ENCODE measurements around the gene PITX2.

Gene PITX2

GRCh38 chr4:110624398-110624780, 1.5 kb upstream of the PITX2 start:
- DNase-seq (ENCODE audit: low read depth), result no peak

DNA sequence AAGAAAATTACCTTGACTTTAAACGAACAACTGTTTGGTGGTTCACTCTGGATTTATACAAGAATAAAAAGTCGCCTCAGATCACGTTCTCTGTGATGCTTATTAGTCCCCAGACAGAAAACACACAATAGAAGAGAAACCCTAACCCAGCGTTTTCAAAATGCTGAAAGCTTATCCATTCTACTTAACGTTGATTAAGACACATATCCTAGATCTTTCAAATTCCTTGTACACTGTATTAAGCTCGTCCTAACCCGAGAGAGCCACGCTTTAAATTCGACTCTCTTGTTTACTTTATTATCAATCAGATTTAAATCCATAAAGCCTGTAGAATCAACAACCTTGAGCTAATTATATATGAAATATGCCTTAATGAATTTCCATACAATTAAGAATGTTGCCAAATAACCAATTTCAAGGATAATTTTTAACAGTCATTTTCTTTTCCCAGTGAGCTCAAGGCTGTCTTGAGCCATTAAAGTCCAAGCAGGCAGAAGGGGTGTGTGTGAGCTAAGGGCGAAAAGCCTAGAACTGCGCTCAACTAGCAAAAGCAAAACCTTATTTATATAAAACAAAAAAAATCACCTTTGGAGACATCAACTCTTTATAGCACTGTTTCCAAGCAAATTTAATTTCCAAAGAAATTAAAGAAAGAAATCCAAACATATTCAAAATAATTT, 981 bp upstream of the PITX2 start:
- DNase-seq (ENCODE audit: low read depth), result no peak

- no peak for DNase-seq (ENCODE audit: low read depth)
Observed at GRCh38 chr4:110621839-110622751, 782 bp downstream of the PITX2 start.

DNA sequence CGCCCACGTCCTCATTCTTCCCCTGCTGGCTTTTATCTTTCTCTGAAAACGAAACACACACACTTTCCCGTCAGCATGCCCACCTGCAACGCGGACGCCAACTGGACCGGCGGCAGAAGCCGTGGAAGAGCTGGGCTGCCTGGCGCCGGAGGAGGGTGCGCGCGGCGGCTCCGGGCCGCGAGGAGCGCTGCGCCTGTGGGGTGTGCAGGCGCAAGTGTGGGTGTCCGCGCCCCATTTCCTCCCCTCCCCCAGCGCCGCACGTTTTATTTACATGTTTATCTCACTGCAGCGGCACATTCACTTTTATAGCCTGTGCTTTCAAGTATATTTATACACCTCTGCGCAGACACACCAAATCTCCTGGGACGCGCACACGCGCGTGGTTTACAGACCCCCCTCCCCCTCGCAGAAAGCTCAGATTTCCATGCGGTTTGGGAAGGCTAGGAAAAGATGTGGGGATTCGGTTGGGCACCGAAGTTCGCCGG, 1.5 kb downstream of the PITX2 start:
- no peak for DNase-seq (ENCODE audit: low read depth)

- DNase-seq (ENCODE audit: low read depth), result no peak
Observed at GRCh38 chr4:110620691-110621327, 2.1 kb downstream of the PITX2 start.

GRCh38 chr4:110620322-110620690, 2.6 kb downstream of the PITX2 start:
- no peak for DNase-seq (ENCODE audit: low read depth)

DNA sequence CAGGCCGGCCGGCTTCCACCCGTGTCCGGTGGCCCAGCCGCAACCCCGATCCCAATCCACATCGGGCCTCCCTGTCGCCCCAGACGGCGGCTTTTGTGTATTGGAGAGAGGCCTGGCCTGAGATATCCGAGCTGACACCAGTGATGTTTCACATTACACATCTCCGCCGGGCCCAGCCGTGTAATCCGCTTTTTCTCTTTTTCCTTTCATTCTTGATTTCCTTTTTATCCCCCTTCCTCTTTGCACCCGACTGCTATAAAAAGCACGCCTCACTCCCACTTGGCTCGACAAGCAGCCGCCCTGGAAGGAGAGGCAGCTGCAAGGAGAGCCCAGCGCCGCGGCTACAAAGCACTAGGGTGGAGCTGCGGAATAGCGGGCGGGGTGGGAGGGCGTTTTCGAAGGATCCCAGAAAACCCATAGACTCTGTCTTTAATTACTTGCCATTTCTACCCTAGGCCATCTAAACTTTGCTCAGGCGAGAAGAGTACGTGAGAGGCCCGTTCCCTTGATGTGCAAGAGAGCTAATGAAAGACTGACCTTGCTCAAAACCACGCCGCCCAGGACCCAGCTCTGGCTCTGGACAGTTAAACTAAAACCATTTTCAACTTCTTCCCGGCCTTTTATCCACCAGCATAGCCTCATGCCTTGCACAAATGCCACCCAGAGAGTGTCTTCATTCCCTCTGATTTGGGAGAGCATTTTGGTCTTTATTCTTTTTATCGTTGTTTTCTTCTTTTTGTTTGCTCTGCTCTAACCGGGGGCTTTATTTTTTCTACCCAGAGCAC, 3.2 kb downstream of the PITX2 start:
- DNase-seq (ENCODE audit: low read depth), result no peak

DNA sequence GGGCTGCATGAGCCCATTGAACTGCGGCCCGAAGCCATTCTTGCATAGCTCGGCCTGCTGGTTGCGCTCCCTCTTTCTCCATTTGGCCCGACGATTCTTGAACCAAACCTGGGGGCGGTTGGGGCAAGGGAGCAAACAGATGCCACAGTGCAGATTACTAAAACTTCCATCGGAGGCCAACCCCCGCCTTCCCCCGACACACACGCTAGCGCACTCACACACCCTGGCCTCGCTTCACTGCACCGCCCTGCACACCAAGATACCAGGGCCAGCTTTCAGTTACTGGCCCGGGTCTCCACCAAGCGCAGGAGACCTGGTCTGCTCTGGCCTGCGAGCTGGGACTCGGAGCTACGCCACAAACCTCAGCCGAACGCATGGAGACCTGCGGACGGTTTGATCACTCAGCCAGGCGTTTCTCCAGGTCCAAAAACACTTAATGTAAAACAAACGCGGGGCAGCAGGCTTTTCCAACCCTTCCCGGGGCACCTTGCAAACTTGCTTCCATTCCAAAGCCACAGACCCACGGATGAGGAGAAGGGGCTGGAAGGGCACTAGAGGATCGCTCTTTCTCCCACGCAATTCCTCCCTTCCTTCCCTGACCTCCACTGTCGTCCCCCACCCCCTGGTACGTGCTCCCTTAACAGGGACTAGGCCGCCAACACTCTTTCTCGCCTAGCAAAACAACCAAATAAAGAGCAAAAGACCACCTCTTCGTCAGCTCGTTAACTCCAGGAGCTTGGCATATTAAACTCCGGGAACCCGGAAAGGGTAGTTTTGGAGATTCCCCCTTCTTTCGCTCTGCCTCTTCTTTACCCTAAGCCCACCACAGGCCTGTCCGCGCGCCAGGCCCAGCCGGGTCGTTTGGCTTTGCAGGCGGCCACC, 4.1 kb downstream of the PITX2 start:
- no peak for DNase-seq (ENCODE audit: low read depth)

DNA sequence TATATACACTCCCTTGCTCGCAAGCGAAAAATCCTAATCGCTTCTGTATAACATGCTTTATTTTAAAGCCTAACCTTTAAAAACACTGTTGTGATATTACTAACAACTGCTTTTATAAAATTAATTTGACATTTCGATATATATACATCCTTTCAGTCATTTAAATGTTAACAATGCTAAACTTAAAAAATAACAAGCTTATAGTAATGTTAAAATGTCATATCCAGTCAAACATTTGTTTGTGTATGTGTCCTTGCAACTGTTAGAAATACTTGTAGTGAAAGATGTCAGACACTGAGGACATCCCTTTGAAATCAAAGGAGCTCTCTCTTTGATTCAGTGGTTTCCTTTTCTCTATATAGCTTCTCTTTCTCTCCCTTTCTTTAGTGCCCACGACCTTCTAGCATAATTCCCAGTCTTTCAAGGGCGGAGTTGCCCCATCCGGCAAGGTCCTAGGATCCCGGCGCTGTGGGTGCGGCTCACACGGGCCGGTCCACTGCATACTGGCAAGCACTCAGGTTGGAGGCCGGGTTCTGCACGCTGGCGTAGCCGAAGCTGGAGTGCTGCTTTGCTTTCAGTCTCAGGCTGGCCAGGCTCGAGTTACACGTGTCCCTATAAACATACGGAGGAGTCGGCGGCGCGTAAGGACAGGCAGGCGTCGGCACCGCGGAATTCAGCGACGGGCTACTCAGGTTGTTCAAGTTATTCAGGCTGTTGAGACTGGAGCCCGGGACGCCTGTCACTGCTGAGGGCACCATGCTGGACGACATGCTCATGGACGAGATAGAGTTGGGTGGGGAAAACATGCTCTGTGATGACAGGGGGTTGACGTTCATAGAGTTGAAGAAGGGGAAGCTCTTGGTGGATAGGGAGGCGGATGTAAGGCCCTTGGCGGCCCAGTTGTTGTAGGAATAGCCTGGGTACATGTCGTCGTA, 5.0 kb downstream of the PITX2 start:
- no peak for DNase-seq (ENCODE audit: low read depth)

DNA sequence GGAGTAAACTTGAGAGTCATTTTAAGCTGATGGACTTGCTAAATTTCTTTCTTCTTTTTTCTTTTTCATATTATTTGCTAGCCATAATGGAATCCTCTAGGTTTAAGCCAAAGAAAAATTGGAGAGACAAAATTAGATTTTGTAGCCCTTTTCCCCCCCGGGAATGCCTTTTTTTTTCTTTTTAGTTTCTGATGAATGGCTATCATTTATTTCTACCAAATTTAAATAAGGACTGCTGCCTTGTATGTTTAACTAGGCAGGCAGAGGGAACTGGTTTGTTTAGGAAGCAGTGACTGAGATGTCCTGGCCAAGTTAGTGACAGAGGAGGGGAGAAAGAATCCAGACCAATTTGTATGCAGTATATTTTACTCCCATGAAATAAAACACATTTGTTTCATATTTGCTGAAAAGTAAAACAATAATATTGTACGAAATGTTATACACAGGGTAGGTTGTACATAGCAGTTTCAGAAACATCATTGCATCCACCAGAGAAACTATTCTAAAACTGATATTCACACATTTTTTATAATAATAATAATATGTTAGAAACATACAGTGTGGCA, 5.7 kb downstream of the PITX2 start:
- DNase-seq (ENCODE audit: low read depth), result no peak

- DNase-seq (ENCODE audit: low read depth), result no peak
Observed at GRCh38 chr4:110616238-110617074, 6.4 kb downstream of the PITX2 start.

DNA sequence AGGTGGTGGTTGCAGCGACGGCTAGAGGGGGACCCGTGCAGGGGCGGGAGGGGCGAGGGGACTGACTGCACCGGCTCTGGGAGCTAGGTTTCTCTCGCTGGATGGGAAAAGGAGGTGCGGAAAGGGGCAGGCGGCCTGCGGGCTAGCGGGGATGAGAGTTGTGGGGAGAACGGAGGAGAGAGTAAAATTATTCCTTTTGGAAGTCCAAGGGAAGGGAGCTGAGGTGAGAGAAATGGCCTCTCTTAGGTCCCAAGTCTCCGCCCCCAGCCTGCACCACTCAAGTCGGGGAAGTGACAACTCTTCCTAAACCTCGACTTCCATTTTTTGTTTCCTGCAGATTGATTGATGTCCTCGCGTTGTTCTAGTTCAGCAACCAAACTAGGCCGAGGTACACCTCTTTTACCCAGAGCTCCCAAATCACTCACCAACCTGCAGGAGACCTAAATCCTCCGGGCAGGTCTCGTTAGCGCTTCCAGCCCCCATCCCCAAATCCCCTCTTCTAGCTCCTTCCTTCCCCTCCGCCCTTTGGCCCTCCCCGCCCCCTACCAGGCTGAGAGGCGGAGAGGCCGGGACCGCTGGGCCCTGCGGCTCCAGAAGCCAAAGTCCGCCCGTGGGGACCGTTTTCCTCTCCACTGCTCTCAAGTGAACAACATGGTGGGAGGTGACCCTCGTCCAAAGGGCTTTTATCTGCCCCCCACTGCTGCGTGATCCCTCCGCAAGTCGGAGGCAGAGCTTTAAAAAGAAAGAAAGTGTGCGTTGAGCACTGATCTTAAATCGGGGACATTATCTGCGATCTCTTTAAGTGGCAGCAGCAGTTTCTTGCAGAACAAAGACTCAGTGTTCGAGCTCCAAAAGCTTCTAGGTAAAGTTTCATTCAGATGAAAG, 7.3 kb downstream of the PITX2 start:
- DNase-seq (ENCODE audit: low read depth), result no peak

DNA sequence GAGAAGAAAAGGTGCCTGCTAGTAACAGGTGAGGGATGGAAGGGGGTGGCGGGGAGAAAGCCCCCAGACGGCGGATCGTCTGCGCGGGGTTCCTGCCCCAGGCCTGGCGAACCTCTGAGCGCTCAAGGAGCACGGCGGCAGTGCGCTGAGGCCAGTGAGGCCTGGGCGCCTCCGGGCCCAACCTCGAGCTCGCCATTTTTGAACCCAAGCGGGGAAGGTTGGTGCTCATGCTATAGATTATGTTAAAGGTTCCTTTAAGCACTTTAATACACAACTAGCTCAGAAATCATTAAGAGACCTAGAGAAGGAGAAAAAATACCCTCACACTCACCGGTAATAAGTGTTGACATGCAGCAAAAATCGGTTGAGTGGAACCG, 7.9 kb downstream of the PITX2 start:
- DNase-seq (ENCODE audit: low read depth), result no peak

GRCh38 chr4:110614173-110614963, 8.5 kb downstream of the PITX2 start:
- DNase-seq (ENCODE audit: low read depth), result no peak

DNA sequence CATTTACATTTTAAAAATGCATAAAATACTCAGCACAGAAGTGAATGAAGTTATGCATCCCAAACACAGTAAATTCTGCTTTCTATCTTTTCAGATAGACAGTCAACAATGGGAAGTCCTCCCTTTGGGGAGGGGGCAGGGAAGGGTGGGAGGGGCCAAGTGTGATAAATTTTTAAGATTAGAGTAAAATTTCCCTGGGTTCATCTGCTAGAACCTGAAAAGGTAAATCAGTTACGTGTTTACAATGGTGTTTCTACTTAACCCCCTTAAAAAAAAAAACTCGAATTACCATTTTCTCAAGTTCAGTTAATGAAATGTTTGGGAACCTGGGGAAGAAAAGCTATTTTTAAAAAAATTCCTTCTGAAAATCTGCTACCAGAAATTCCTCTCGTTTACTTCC, 9.1 kb downstream of the PITX2 start:
- no peak for DNase-seq (ENCODE audit: low read depth)

DNA sequence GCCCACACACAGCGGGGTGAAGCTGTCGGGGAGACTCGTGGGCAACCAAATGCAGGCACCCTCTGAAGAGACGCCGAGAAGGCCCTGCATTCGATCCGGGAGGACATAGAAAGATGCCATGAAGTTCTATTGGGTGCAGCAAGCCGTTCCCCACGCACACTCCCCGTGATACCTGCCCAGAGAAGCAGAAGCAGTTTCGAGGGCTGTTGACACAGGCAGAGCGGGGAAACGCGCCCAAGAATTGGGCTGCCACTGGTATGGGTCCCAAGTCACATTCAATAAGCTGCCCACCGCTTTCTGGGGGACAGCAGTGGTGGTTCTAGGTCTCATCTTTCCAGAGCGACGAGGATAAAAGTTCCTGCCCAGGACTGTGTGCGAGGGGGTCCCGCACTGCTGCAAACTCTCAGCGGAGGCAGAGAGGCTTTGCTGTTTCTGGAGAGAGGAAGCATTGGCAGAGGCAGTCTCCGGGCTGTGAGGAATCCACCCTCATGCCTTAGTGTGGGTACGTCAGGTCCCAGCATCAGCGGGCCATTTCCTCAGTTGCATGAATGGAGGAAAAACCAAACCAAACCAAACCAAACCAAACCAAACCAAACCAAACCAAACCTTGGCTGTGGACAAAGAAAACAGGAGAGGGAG, 10.1 kb downstream of the PITX2 start:
- no peak for DNase-seq (ENCODE audit: low read depth)

Measured in T follicular helper cell (primary cell).